GM06990 (cell line): Measurements from ENCODE around the gene CDX2.

ENCODE experiments used
- DNase-seq: peaks from one replicate; pipeline ENCODE4 v3.0.0-alpha.2; 2011; ENCODE audit not compliant: insufficient read length; ENCODE audit errors: extremely low read depth
- H3K27me3 ChIP-seq: replicated peaks from 2 replicates; pipeline ENCODE4 v1.6.0; 2011; ENCODE audit warnings: low read length; ENCODE audit not compliant: control insufficient read depth, insufficient read depth
- H3K36me3 ChIP-seq: 2 replicates; pipeline ENCODE4 v1.5.1; 2011; ENCODE audit warnings: low read length; ENCODE audit not compliant: control insufficient read depth, insufficient read depth
- H3K4me3 ChIP-seq: replicated peaks from 2 replicates; pipeline ENCODE4 v1.5.1; 2011; ENCODE audit warnings: low read depth, mild to moderate bottlenecking, control low read depth, low read length
- CTCF ChIP-seq: IDR thresholded peaks from 2 replicates; pipeline ENCODE4 v1.5.1; 2011; ENCODE audit warnings: low read length, control low read depth, mild to moderate bottlenecking, inconsistent platforms; ENCODE audit not compliant: insufficient read depth, poor library complexity, severe bottlenecking

Gene CDX2

GRCh38 chr13:27918918-27919658 is 50.0 kb downstream of the CDX2 start:
- TF ChIP-seq CTCF = no peak
- DNase-seq = no peak
- no peaks in the 10 kb centered on the region; the same call in 1 of the 2 replicates for H3K27me3 ChIP-seq
- no peak overlapping the region for H3K4me3 ChIP-seq
- H3K36me3 ChIP-seq = no peaks in the 10 kb centered on the region

- no peaks in the 10 kb centered on the region; the same call in 1 of the 2 replicates for H3K27me3 ChIP-seq
- H3K36me3 ChIP-seq = no peaks in the 10 kb centered on the region
- no peak overlapping the region; the same call in 1 of the 2 replicates for H3K4me3 ChIP-seq
- no peak for DNase-seq
- TF ChIP-seq CTCF = no peak
These were observed 50.8 kb downstream of the CDX2 start for GRCh38 chr13:27918041-27918917.

GRCh38 chr13:27917121-27917947 is 51.8 kb downstream of the CDX2 start:
- Histone ChIP-seq H3K27me3 (no peaks in the 10 kb centered on the region; the same call in 1 of the 2 replicates), H3K4me3 (no peak overlapping the region; the same call in none of the 2 replicates), H3K36me3 (no peaks in the 10 kb centered on the region)
- DNase-seq = no peak
- no peak for TF ChIP-seq CTCF

GRCh38 chr13:27915301-27916207 is 53.6 kb downstream of the CDX2 start:
- TF ChIP-seq CTCF = no peak
- Histone ChIP-seq H3K36me3 (no peaks in the 10 kb centered on the region), H3K27me3 (no peaks in the 10 kb centered on the region; the same call in 1 of the 2 replicates), H3K4me3 (no peak overlapping the region)
- DNase-seq = no peak

- H3K4me3 ChIP-seq = no peak overlapping the region
- no peak for TF ChIP-seq CTCF
- DNase-seq = no peak
- no peaks in the 10 kb centered on the region for H3K27me3 ChIP-seq
- H3K36me3 ChIP-seq = no peaks in the 10 kb centered on the region
These were observed 56.0 kb downstream of the CDX2 start for GRCh38 chr13:27913160-27913559.
